Endometrial microvascular endothelial cells (primary cell): ENCODE data around the gene CRCP. TPM values are rescaled to one million over a fixed set of nuclear protein-coding genes. Genes with fewer than 3 reads are reported as not detected.

ENCODE experiments used
- in situ Hi-C: cut with HindIII; loops from 2 replicates; pipeline ENCODE4 v1.10.0; 2017; ENCODE audit warnings: low sequenced_read_pairs, low pct_unique_long_range_greater_than_20kb; ENCODE audit errors: inconsistent ontology term
- total RNA-seq: library from RNA; depleted of rRNA; stranded (reverse); fragments of >200 nt; gene quantifications from one replicate; pipeline ENCODE4 v1.2.3, GENCODE V29; 2015; ENCODE audit errors: inconsistent ontology term

The CRCP gene
- total RNA-seq, 1 donor from 2014 or later, result 27.9 TPM

GRCh38 chr7:66181845-66182244 lies 67.2 kb downstream of the CRCP start:
- in situ Hi-C loops, result no loop called here

GRCh38 chr7:66182920-66183319 lies 68.3 kb downstream of the CRCP start:
- in situ Hi-C loops, result no loop called here

GRCh38 chr7:66183700-66184099 lies 69.1 kb downstream of the CRCP start:
- in situ Hi-C loops, result no loop called here

GRCh38 chr7:66185680-66186187 lies 71.1 kb downstream of the CRCP start:
- in situ Hi-C loops, result no loop called here

- in situ Hi-C loops, result no loop called here
Measured at GRCh38 chr7:66186991-66187390, 72.3 kb downstream of the CRCP start.

- in situ Hi-C loops, result no loop called here
Measured at GRCh38 chr7:66187905-66188304, 73.3 kb downstream of the CRCP start.

- in situ Hi-C loops, result no loop called here
Measured at GRCh38 chr7:66188645-66189044, 74.0 kb downstream of the CRCP start.

GRCh38 chr7:66189695-66190503 lies 75.3 kb downstream of the CRCP start:
- in situ Hi-C loops, result no loop called here

GRCh38 chr7:66190504-66190857 lies 75.8 kb downstream of the CRCP start:
- in situ Hi-C loops, result no loop called here

GRCh38 chr7:66193146-66193725 lies 78.6 kb downstream of the CRCP start:
- in situ Hi-C loops, result no loop called here

- in situ Hi-C loops, result no loop called here
Measured at GRCh38 chr7:66198469-66198868, 83.8 kb downstream of the CRCP start.

GRCh38 chr7:66198956-66199355 lies 84.3 kb downstream of the CRCP start:
- in situ Hi-C loops, result no loop called here

- in situ Hi-C loops, result no loop called here
Measured at GRCh38 chr7:66202441-66202840, 87.8 kb downstream of the CRCP start.

Other genes with a start within 250 kb of the CRCP start
- gene VKORC1L1, start 241.8 kb upstream of the CRCP start, total RNA-seq, result 26.9 TPM
- 26.7 TPM for gene GUSB, start 132.6 kb upstream of the CRCP start, total RNA-seq
- 76.7 TPM for gene ASL, start 39.0 kb upstream of the CRCP start, total RNA-seq
- 32.1 TPM for gene TPST1, start 90.5 kb downstream of the CRCP start, total RNA-seq